ENCODE results near the gene ALG9.
A peak's percentile ranks its signal among the peaks of the same experiment; 100 is the strongest.

Gene ALG9

GRCh38 chr11:111826322-111826950 lies 44.9 kb downstream of the ALG9 start:
- H2AFZ ChIP-seq: no peak overlapping the region
- H3K4me3 ChIP-seq (ENCODE audit: low read depth, low read length): no peak overlapping the region
- H3K79me2 ChIP-seq: no peaks in the 10 kb centered on the region
- H3K27me3 ChIP-seq (ENCODE audit: control insufficient read depth, insufficient read depth, low read length): no peaks in the 10 kb centered on the region
- peaks cover 5% of the 10 kb centered on the region for H3K4me1 ChIP-seq
- no peak overlapping the region for H3K27ac ChIP-seq
- no peak for TF ChIP-seq CTCF (IDR thresholded peaks at IDR 0.05)
- H3K9ac ChIP-seq: no peak overlapping the region
- H3K4me2 ChIP-seq (ENCODE audit: low read length): no peak overlapping the region
- no peaks in the 10 kb centered on the region for H3K36me3 ChIP-seq (ENCODE audit: control insufficient read depth, insufficient read depth, low read length)
- H3K9me3 ChIP-seq (ENCODE audit: control insufficient read depth, low read length): no peaks in the 10 kb centered on the region

GRCh38 chr11:111823629-111824028 lies 47.8 kb downstream of the ALG9 start:
- H3K9ac ChIP-seq: no peak overlapping the region
- no peak overlapping the region for H2AFZ ChIP-seq
- H3K27ac ChIP-seq: no peak overlapping the region
- H3K4me3 ChIP-seq (ENCODE audit: low read depth, low read length): no peak overlapping the region
- H3K79me2 ChIP-seq: no peaks in the 10 kb centered on the region
- H3K27me3 ChIP-seq (ENCODE audit: control insufficient read depth, insufficient read depth, low read length): no peaks in the 10 kb centered on the region
- no peaks in the 10 kb centered on the region for H3K36me3 ChIP-seq (ENCODE audit: control insufficient read depth, insufficient read depth, low read length)
- no peak for TF ChIP-seq CTCF (IDR thresholded peaks at IDR 0.05)
- no peaks in the 10 kb centered on the region for H3K9me3 ChIP-seq (ENCODE audit: control insufficient read depth, low read length)
- H3K4me2 ChIP-seq (ENCODE audit: low read length): no peak overlapping the region
- H3K4me1 ChIP-seq: peaks cover 5% of the 10 kb centered on the region

GRCh38 chr11:111823131-111823530 lies 48.2 kb downstream of the ALG9 start:
- Histone ChIP-seq H3K4me1 (peaks cover 5% of the 10 kb centered on the region), H3K27ac (no peak overlapping the region), H3K4me2 (ENCODE audit: low read length) (no peak overlapping the region), H3K4me3 (ENCODE audit: low read depth, low read length) (no peak overlapping the region), H3K9ac (no peak overlapping the region), H3K27me3 (ENCODE audit: control insufficient read depth, insufficient read depth, low read length) (no peaks in the 10 kb centered on the region), H3K36me3 (ENCODE audit: control insufficient read depth, insufficient read depth, low read length) (no peaks in the 10 kb centered on the region), H3K9me3 (ENCODE audit: control insufficient read depth, low read length) (no peaks in the 10 kb centered on the region), H3K79me2 (no peaks in the 10 kb centered on the region), H2AFZ (no peak overlapping the region)
- no peak for TF ChIP-seq CTCF (IDR thresholded peaks at IDR 0.05)

GRCh38 chr11:111819829-111820237 lies 51.5 kb downstream of the ALG9 start:
- no peak overlapping the region for H3K4me3 ChIP-seq (ENCODE audit: low read depth, low read length)
- H3K79me2 ChIP-seq: no peaks in the 10 kb centered on the region
- no peaks in the 10 kb centered on the region for H3K9me3 ChIP-seq (ENCODE audit: control insufficient read depth, low read length)
- no peak overlapping the region for H3K4me2 ChIP-seq (ENCODE audit: low read length)
- H3K36me3 ChIP-seq (ENCODE audit: control insufficient read depth, insufficient read depth, low read length): no peaks in the 10 kb centered on the region
- TF ChIP-seq CTCF (IDR thresholded peaks at IDR 0.05): no peak
- peak overlapping the region; percentile 68 for H3K27ac ChIP-seq
- H3K27me3 ChIP-seq (ENCODE audit: control insufficient read depth, insufficient read depth, low read length): no peaks in the 10 kb centered on the region
- no peak overlapping the region for H3K9ac ChIP-seq
- H3K4me1 ChIP-seq: no peaks in the 10 kb centered on the region
- no peak overlapping the region for H2AFZ ChIP-seq

- TF ChIP-seq CTCF (IDR thresholded peaks at IDR 0.05): no peak
- Histone ChIP-seq H2AFZ (no peak overlapping the region), H3K36me3 (ENCODE audit: control insufficient read depth, insufficient read depth, low read length) (no peaks in the 10 kb centered on the region), H3K27me3 (ENCODE audit: control insufficient read depth, insufficient read depth, low read length) (no peaks in the 10 kb centered on the region), H3K27ac (peak overlapping the region; percentile 76), H3K79me2 (no peaks in the 10 kb centered on the region), H3K9ac (no peak overlapping the region), H3K4me3 (ENCODE audit: low read depth, low read length) (no peak overlapping the region), H3K4me1 (no peaks in the 10 kb centered on the region), H3K9me3 (ENCODE audit: control insufficient read depth, low read length) (no peaks in the 10 kb centered on the region), H3K4me2 (ENCODE audit: low read length) (no peak overlapping the region)
Measured at GRCh38 chr11:111819161-111819828, 52.1 kb downstream of the ALG9 start.
